ENCODE data around the gene NDST3.
"Not testable (repeated sequence)": the region's sequence is repeated elsewhere in the genome, so short reads cannot be mapped to it uniquely, and the experiment has no call there.

NDST3 gene

DNA sequence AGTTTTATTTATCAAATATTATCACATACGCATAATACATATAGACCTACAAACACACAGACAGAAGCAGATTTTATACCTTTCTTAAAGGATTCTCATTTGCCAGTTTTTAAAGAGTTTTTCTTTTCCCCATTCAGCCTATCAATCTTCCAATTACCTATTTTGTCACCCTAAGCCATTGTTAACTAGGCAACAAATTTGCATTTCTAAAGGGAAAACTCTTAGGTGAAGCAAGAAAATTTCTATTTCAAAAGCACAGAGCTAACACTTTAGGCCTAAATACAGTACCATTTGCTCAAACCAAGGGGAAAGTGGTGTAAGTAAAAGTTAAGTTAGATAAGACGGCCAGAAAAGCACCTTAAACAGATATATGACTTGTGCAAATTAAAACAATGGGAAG is 156.6 kb downstream of the NDST3 start:
- DNase-seq = no peak

DNA sequence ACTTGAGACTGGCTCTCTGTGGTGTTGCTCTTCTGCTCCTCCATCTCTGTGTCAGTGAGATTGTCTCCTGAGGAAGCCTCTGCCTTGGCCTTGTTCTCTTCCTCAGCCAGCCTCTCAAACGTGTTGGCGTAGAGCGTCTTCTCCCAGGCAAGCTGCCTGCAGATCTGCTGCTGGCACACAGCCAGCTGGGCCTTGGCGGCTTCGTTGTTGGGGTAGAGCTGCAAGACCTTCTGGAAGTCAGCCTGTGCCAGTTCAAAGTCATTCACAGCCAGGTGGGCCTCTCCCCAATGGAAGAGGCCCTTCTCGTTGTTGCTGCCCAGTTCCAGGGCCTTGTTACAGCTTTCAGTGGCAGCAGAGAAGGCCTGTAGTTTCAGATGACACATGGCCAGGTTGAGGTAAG is 159.1 kb downstream of the NDST3 start:
- no peak for DNase-seq

DNA sequence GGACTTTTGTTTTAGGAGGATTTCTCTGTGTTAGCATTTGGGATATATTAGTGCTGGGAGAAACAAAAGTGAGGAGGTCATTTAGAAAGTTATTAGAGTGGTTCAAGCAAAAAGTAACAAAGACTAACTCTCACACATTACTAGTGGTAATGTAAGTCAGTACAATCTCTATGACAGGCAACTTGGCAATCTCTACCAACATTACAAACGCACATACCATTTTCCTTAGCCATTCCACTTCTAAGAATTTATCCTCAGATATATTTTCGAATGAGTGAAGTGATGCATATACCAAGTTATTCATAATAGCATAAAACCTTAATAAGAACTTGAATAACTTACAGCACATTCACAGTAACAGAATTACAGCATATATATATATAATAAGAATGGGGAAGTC is 172.3 kb downstream of the NDST3 start:
- no peak for DNase-seq

DNA sequence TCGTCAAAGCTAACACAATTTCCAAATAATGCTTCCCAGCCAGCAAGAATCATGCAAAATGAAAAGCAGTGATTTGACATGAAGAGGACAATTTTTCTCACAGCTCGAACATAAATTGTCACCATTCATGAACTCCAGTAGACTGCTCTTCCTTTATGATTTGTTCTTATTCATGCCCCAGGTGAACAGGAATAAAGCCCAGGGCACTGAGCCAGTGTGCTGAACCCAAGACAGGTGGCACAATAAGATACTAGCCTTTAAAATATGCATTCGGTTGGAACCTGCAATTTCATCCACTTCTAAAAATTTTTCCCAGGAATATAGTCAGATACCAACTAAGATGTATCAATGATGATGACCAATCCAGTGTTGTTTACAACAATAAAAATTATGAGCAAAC is 178.8 kb downstream of the NDST3 start:
- no peak for DNase-seq

DNA sequence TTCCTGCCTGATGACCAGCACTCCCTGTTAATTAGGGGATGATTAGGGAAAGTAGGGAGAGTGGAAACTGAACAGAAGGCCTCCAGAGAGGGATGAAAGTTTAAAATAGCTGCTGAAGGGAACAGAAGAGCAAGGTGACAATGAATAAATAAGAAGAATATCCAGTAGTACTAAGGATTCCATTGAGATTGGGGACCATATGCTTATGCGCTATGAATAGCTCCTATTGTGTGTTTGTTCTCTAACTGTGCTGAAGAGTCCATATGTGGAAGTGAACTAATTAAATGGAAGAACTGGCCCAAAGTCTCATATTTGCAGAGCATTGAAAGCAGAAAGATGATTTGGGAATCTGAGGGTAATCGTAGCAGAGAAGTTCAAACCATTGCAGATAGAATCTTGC is 181.5 kb downstream of the NDST3 start:
- no peak for DNase-seq

DNA sequence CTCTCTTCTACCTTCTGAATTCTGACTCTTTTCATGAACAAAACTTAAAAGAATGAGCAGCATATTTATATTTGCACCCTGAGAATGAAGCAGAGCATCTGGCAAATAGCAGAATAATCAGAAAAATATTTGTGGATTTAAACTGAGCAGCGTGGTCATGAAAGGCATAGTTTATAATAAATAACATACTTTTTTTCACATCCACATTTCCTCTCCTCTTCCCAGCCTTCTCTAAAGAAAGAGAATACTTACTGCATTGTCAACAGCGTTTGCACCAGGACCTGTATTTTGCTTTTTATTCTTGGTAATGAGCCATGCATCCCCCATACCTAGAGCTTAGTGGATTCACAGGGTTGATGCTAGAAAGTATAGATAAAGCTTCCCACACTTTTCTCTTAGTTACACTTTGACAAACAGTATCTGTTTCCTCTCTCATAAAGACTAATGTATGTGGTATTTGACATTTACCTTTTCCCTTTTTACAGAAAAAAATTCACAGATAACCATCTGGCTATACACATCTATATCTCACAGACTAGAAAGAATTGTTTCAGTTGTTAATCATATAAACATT is 187.0 kb downstream of the NDST3 start:
- DNase-seq = no peak

DNA sequence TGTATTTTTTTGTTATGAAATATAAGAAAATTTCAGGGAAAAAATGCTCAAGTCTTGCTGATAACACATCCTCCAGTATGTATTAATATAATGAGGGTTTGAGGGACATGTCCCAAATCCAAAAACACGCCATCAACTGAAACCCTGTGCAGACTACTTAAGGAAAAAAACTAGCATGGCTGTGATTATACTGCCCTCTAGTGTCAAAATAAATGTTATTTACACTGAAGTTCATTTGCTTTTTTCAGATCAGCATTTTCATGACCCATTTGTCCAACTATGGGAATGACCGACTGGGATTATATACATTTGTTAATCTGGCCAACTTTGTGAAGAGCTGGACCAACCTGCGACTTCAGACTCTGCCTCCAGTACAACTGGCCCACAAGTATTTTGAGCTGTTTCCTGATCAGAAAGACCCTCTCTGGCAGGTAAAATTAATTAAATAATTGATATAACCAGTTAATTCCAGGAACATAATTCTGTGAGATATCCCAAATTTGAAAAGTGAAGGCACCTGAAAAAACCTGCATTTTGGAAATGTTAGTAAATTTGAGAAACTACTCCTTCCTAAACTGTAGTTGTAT is 190.1 kb downstream of the NDST3 start:
- DNase-seq = peak; percentile 56

DNA sequence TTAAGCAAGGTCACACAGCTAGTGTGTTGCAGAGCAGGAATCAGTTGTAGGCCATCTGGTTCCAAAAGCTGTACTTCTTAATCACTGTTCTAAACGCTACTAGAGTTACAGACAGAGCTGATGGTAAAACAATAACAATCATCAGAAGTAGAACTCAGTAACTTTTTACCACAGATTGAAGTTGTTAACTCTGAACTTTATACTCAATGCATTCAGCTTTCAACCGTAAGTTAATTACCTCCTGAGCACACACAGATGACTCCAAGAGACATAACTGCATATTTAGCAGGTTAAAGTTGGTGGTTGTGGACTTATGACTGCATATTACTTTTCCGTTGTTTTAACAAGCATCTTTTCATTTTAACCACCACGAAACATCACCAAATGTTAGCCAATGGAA is 191.2 kb downstream of the NDST3 start:
- DNase-seq = no peak

DNA sequence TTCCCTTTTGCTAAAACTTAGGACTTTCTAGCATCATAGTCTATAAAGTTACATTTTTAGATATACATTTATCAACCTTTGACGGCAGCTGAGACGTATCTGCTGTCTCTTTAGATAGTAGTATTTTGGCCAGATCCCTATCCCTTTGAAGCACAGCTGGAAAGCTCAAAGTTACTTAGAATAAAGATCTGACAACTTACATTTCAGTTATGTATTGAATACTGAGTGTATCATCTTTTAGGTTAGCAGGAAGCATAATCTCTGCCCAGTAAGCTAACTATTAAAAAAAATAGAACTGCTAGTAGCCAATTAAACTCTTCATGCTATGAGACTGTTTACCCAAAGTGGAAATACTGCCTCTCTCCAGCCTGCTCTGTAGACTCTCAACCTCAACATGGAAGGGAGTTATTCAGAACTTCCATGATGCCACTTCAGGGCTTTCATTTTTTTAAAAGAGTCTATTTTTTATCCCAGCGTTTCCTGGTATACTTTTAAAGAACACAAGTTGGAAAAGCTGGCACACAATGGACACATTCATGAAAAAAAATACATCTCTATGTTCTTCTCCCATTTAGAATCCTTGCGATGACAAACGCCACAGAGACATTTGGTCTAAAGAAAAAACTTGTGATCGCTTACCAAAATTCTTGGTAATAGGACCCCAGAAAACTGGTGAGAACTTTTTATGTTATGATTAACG is 192.2 kb downstream of the NDST3 start:
- no peak for DNase-seq

DNA sequence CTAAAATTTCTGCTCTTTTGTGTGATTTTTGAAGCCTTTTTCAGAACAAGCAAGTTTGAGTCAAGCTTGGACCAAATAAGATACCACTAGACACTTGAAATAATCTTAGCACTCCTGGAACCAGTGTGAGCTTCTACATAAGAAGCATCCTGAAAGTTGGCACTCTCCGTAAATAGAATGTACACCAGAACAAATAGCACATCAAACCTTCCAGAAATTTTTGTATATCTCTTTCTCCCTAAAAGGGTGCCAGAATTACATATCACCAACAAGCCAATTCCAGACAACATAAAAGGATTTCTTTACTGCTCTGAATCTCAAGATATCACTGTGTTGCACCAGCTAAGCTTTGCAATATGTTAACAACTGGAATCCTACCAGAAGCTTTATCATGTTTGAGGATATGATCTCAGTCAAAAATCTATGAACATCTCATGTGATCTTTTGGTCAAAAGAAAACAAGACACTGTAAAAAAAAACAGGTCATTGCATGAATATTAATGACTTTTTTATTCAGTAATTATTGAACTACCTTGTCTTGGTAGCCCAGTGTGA is 201.4 kb downstream of the NDST3 start:
- no peak for DNase-seq

DNA sequence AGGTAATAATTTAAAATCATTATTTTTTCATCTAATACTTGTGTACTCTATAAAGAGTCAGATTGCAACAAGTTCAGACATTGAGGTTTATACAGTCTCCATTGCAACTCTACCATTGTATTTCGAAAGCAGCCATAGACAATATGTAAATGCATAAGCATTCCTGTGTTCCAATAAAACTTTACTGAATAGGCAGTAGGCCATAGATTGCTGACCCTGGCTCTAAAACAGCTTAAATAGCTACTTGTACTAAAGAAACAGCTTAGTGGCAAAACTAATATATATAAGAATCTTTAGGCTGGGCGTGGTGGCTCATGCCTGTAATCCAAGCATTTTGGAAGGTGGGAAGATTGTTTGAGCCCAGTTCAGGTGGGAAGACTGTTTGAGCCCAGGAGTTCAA is 203.2 kb downstream of the NDST3 start:
- DNase-seq = no peak

DNA sequence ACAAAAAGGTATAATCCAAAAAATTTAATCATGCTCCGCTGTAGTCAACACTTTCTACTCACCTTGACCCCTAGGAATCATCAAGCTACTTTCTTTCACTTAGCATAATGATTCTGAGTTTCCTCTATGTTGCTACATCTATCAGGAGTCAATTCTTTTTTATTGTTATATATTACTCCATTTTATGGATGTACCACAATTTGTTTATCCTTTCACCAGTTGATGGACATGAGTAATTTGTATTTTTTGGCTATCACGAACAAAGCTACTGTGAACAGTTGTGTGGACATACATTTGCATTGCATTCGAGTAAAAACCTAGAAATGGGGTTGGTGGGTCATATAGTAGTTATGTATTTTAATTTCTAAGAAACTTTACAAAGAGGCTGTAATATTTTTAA is 215.6 kb downstream of the NDST3 start:
- no peak for DNase-seq

DNA sequence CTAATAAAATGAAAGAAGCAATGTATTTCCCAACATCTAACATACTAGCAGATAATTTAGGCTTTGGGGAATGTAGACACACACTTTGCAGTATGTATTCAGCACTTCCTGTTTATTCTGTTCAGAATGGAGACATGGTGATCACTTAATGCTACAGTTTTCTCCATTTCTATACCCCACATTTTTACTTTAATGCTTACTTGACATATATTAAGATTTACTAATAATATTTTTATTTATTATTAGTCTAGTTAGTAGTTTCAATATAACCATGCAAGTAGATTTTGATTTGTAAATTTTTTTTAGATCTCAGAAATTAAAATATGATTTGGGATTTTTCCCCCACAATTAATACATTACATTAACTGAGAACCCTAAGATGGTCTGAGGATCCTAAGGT is 220.1 kb downstream of the NDST3 start:
- no peak for DNase-seq

DNA sequence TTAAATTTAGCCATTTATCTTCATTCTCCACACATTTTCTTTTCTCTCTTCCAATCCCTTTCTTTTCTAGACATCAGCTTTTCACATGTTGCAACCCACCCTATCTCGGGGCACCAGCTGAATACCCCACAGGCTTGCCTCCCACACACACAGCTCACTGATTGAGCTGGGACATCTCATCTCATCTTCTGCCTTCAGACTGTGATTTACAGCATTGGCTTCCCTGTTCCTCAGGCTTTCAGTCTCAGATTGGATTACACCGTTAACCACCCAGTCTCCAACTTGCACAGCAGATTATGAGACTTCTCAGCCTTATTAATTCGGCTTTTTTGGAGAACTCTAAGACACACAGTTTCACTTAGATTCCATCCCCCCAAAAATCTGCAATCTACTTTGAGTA is 224.8 kb downstream of the NDST3 start:
- DNase-seq = no peak

DNA sequence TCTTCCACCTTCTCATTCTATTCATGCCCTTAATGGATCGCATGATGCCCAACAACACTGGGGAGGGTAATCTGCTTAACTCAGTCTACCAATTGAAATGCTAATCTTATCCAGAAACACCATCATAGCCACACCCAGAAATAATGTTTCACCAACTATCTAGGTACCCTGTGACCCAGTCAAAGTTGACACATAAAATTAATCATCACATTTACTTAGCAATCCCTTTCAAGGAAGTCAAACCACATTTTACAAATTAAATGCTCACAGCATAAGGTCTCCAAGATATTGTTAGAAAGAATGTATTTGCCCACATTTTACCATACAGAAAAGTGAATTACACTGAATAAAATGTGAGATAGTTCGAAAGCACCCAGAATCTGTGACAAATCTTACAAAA is 226.0 kb downstream of the NDST3 start:
- no peak for DNase-seq

DNA sequence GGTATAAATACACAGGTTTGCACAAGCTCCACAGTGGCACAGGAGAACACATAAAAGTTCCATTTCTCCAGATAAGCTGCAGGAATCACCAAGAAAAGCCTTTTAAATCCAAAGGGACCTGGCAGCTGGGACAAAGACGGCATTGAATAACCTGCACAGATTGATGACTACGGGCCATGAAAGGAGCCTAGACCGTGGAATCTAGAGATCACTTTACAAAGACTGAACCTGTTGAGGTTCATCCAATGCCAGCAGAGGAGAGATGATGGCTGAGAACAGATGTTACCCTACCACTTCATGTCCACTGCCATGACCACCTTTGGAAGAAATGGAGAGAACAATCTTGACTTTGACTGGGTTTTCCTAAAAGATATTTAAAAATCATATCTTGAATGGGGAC is 229.8 kb downstream of the NDST3 start:
- no peak for DNase-seq

DNA sequence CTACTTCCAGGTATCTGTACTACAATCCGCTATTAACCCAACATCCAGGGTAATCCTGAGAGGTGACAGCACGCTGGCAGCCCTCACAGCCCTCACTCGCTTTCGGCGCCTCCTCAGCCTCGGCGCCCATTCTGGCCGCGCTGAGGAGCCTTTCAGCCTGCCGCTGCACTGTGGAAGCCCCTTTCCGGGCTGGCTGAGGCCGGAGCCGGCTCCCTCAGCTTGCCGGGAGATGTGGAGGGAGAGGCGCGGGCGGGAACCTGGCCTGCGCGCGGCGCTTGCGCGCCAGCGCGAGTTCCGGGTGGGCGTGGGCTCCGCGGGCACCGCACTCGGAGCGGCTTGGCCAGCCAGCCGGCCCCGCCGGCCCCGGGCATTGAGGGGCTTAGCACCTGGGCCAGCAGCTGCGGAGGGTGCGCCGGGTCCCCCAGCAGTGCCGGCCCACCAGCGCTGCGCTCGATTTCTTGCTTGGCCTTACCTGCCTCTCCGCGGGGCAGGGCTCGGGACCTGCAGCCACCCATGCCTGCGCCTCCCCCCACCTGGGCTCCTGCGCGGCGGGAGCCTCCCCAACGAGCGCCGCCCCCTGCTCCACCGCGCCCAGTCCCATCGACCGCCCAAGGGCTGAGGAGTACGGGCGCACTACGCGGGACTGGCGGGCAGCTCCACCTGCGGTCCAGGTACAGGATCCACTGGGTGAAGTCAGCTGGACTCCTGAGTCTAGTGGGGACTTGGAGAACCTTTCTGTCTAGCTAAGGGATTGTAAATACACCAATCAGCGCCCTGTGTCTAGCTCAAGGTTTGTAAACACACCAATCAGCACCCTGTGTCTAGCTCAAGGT is 231.2 kb downstream of the NDST3 start:
- peak; percentile 84 for DNase-seq

DNA sequence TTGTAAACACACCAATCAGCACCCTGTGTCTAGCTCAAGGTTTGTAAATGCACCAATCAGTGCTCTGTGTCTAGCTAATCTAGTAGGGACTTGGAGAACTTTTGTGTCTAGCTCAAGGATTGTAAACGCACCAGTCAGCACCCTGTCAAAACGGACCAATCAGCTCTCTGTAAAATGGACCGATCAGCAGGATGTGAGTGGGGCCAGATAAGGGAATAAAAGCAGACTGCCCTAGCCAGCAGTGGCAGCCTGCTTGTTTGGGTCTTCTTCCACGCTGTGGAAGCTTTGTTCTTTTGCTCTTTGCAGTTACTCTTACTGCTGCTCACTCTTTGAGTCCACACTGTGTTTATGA is 231.8 kb downstream of the NDST3 start:
- not testable (repeated sequence) for DNase-seq

DNA sequence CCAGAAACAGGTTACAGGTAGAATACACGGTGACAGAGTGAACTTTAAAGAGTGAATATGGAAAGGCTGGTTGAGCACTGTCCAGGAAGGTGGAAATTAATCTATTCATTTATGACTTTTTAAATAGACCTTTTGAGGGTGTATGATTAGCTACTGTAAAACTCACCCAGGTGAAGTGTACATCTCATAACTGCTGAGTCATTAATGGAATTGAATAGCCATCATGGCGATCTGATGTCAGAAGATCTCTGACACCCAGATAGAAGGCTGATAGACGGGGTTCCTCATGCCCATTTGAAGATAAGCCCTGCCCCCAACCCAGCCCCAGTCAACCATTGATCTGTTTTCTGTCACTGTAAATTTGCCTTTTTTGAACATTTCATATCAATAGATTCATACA is 234.5 kb downstream of the NDST3 start:
- DNase-seq = no peak

DNA sequence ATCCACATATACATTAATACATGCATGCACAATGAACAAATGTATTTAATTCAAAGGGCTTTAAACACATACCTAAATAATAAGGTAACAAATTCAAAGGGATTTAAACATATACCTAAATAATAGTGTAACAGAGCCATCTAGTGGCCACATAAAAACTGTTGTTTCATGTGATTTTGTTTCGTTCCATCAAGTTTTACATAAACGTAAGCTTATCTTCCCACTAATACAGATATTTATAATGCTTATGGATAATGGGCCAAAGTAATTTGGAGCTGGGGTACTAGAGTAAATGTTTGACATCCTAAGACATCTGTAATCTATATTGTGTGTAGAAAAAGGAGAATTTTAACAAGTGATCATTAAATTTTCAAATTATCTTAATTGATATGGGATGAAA is 236.2 kb downstream of the NDST3 start:
- DNase-seq = no peak

DNA sequence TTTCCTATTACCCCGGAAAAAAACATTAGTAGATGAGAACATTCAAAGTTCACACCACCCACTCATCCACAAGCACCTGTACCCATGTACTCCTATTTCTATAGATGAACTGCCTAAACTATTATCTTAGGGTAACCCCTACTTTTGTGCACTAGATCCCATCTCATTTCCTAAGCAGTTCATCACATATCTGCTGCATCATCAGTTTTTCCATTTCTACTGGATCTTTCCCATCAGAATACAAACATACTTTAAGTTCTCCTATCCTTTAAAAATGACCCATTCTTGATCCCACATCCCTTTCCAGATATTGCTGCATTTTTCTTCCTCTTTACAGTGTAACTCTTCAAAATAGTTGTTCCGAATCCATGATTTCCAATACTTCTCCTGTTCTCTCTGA is 237.5 kb downstream of the NDST3 start:
- DNase-seq = no peak

DNA sequence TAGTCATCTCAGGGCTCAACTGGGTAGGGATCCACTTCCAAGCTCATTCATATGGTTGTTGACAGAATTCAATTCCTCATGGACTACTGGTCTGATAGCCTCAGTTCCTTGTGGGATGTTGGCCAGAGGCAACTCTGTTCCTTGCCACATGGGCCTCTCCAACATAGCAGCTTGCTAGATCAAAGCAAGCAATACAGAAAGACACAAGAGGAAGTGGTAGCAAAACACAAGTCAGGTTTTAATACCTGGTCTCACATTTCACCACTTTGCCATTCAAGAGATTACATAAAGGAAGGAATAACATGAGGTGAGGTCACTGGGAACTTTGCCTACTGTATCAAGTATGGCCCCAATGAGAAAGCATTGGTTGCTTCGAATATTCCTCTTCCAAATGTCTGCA is 239.4 kb downstream of the NDST3 start:
- no peak for DNase-seq

DNA sequence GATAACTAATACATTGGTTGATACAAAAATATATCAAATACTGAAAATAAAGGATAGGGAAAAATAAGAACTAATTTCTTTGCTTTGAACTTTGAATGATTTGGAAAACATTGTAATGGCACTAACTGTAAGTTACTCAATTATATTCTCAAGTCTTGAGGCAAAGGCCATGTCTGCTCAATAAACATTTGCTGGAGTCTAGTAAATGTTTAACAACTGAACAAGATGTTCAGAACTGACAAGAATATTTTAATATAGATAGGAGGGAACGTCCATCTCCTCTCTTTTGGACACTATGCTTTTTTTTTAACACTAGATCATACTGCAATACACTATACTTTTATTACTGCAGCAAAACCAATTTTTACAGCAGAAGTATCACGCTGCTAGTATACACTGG is 242.3 kb downstream of the NDST3 start:
- no peak for DNase-seq

DNA sequence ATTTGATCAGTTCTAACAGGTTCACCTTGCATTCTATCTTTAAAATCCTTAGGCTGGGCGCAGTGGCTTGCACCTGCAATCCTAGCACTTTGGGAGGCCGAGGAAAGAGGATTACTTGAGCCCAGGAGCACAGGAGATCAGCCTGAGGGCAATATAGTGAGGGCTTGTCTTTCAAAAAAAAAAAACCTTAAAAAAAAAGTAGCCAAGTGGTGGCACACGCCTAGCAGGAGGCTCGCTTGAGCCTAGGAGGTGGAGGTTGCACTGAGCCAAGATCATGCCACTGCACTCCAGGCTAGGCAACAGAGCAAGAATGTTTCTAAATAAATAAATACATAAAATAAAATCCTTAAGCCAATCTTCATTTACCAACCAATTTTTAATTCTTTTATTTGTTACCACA is 243.0 kb downstream of the NDST3 start:
- DNase-seq = no peak
